HuH-7.5 (cell line): ENCODE results near the gene CWC27.

Source experiments
- DNase-seq: peaks from one replicate; pipeline ENCODE4 v3.0.0; 2011; ENCODE audit warnings: low spot score

CWC27 gene

GRCh38 chr5:64978546-64978945 lies 209.8 kb downstream of the CWC27 start:
- DNase-seq: no peak

- no peak for DNase-seq
These were observed 210.8 kb downstream of the CWC27 start for GRCh38 chr5:64979531-64979930.

- DNase-seq: no peak
These were observed 211.4 kb downstream of the CWC27 start for GRCh38 chr5:64980176-64980575.

- DNase-seq: no peak
These were observed 219.0 kb downstream of the CWC27 start for GRCh38 chr5:64987768-64988167.

GRCh38 chr5:65009207-65009606 lies 240.5 kb downstream of the CWC27 start:
- DNase-seq: no peak

- no peak for DNase-seq
These were observed 242.1 kb downstream of the CWC27 start for GRCh38 chr5:65010841-65011240.

- DNase-seq: no peak
These were observed 243.7 kb downstream of the CWC27 start for GRCh38 chr5:65012301-65012892.

GRCh38 chr5:65013166-65013565 lies 244.4 kb downstream of the CWC27 start:
- no peak for DNase-seq

- no peak for DNase-seq
These were observed 246.0 kb downstream of the CWC27 start for GRCh38 chr5:65014769-65015168.

- no peak for DNase-seq
These were observed 247.0 kb downstream of the CWC27 start for GRCh38 chr5:65015767-65016166.

- no peak for DNase-seq
These were observed 248.9 kb downstream of the CWC27 start for GRCh38 chr5:65017636-65018035.

- DNase-seq: no peak
These were observed 250.0 kb downstream of the CWC27 start for GRCh38 chr5:65018763-65019162.

GRCh38 chr5:65020492-65020891 lies 251.8 kb downstream of the CWC27 start:
- no peak for DNase-seq

- no peak for DNase-seq
These were observed 252.9 kb downstream of the CWC27 start for GRCh38 chr5:65021527-65022226.

- no peak for DNase-seq
These were observed 254.2 kb downstream of the CWC27 start for GRCh38 chr5:65022932-65023331.

GRCh38 chr5:65024681-65025080 lies 256.0 kb downstream of the CWC27 start:
- DNase-seq: no peak

GRCh38 chr5:65026816-65027548 lies 258.3 kb downstream of the CWC27 start:
- DNase-seq: no peak

GRCh38 chr5:65029178-65029577 lies 260.4 kb downstream of the CWC27 start:
- DNase-seq: no peak

- DNase-seq: no peak
These were observed 261.3 kb downstream of the CWC27 start for GRCh38 chr5:65030056-65030455.

GRCh38 chr5:65032250-65032649 lies 263.5 kb downstream of the CWC27 start:
- no peak for DNase-seq

- DNase-seq: no peak
These were observed 265.5 kb downstream of the CWC27 start for GRCh38 chr5:65034029-65034812.

GRCh38 chr5:65034813-65035209 lies 266.1 kb downstream of the CWC27 start:
- DNase-seq: no peak
